B cell (primary cell): ENCODE results near the gene FARP1. TPM values are rescaled to one million over a fixed set of nuclear protein-coding genes. Genes with fewer than 3 reads are reported as not detected.

ENCODE experiments used
- ATAC-seq: fragments of 200-7000 bp; cut with Tn5 transposase; one replicate; pipeline ENCODE4 v1.10.0; 2021; ENCODE audit warnings: low read depth, mild to moderate bottlenecking, moderate number of reproducible peaks, moderate library complexity
- CTCF ChIA-PET: fragments of 350-600 bp; sonication (Branson Sonifier 250); formaldehyde crosslinking; loops from one replicate; lab custom pipeline; 2021; ENCODE audit warnings: antibody characterized with exemption, inconsistent platforms; lab: Charles Lee
- POLR2A ChIA-PET: fragments of 350-600 bp; sonication (Branson Sonifier 250); formaldehyde crosslinking; loops from one replicate; lab custom pipeline; 2021; ENCODE audit warnings: antibody characterized with exemption; lab: Charles Lee
- DNase-seq: peaks from one replicate; pipeline ENCODE4 v3.0.0; 2013
- H2AFZ ChIP-seq: 2 replicates; pipeline ENCODE4 v1.6.1; 2012; ENCODE audit warnings: mild to moderate bottlenecking, low read depth, low read length; ENCODE audit not compliant: insufficient read depth, poor library complexity, severe bottlenecking
- H3K27ac ChIP-seq, 2 donors: 1 replicate in 1 of 2; 2 replicates in 1 of 2; pipeline ENCODE4 v1.5.1; 2012 to 2013; ENCODE audit warnings: low read length in 2 of 2, mild to moderate bottlenecking in 2 of 2, moderate library complexity in 1 of 2
- H3K27me3 ChIP-seq, 4 experiments: fragments of 200-600 bp in 1 of 4; sonication (generic) in 1 of 4; replicated peaks in 1 of 4; 1 replicate in 2 of 4; 2 replicates in 2 of 4; pipeline versions ENCODE4 v1.6.1 to v1.7.0; 2013 to 2016; ENCODE audit warnings: low read length in 3 of 4, mild to moderate bottlenecking in 2 of 4, mixed read lengths in 1 of 4, moderate library complexity in 1 of 4; ENCODE audit not compliant: insufficient read depth in 4 of 4, control insufficient read depth in 3 of 4; ENCODE audit errors: control extremely low read depth in 1 of 4
- H3K36me3 ChIP-seq, 2 experiments: replicated peaks in 1 of 2; 1 replicate in 1 of 2; 2 replicates in 1 of 2; pipeline versions ENCODE4 v1.6.1 to v1.7.1; 2013; ENCODE audit warnings: low read length in 1 of 2; ENCODE audit not compliant: insufficient read depth in 2 of 2, control insufficient read depth in 1 of 2; ENCODE audit errors: control extremely low read depth in 1 of 2, extremely low read depth in 1 of 2
- H3K4me1 ChIP-seq, 2 donors: fragments of 200-600 bp in 1 of 2; sonication (generic) in 1 of 2; 1 replicate in 1 of 2; 2 replicates in 1 of 2; pipeline versions ENCODE4 v1.5.1 to v1.6.1; 2013 to 2017; ENCODE audit warnings: low read length in 2 of 2; ENCODE audit not compliant: control insufficient read depth in 2 of 2, insufficient read depth in 2 of 2
- H3K4me2 ChIP-seq: replicated peaks from 2 replicates; pipeline ENCODE3; 2012; ENCODE audit warnings: mild to moderate bottlenecking, low read depth, low read length; ENCODE audit not compliant: poor library complexity, severe bottlenecking
- H3K4me3 ChIP-seq, 5 experiments: fragments of 200-600 bp in 1 of 5; sonication (generic) in 1 of 5; 1 replicate in 3 of 5; 2 replicates in 2 of 5; pipeline versions ENCODE4 v1.5.1 to v1.7.0; 2011 to 2016; ENCODE audit warnings: low read length in 4 of 5, mild to moderate bottlenecking in 4 of 5, low read depth in 2 of 5, control low read depth in 1 of 5, moderate library complexity in 1 of 5; ENCODE audit not compliant: insufficient read depth in 1 of 5; ENCODE audit errors: control extremely low read depth in 1 of 5, extremely low read depth in 1 of 5
- H3K79me2 ChIP-seq: fragments of 200-600 bp; sonication (generic); one replicate; pipeline ENCODE4 v1.6.0; 2016; ENCODE audit warnings: low read length; ENCODE audit not compliant: control insufficient read depth, insufficient read depth
- H3K9ac ChIP-seq: fragments of 200-600 bp; sonication (generic); 2 replicates; pipeline ENCODE4 v1.6.1; 2017; ENCODE audit warnings: mild to moderate bottlenecking, low read length, moderate library complexity
- H3K9me3 ChIP-seq, 3 donors: one replicate each; pipeline versions ENCODE4 v1.6.1 to v1.7.1; 2013; ENCODE audit warnings: low read length in 2 of 3; ENCODE audit not compliant: control insufficient read depth in 2 of 3, insufficient read depth in 1 of 3; ENCODE audit errors: control extremely low read depth in 1 of 3
- H4K20me1 ChIP-seq: 2 replicates; pipeline ENCODE4 v1.6.0; 2012; ENCODE audit warnings: mild to moderate bottlenecking, low read length; ENCODE audit not compliant: insufficient read depth, control insufficient read depth, poor library complexity, severe bottlenecking
- H3K27ac Mint-ChIP-seq: one replicate; pipeline ENCODE4 v1.8.0; 2021; ENCODE audit warnings: mixed read lengths
- H3K27me3 Mint-ChIP-seq: one replicate; pipeline ENCODE4 v1.8.0; 2021; ENCODE audit warnings: mixed read lengths
- H3K4me1 Mint-ChIP-seq: one replicate; pipeline ENCODE4 v1.8.0; 2021; ENCODE audit warnings: mixed read lengths
- H3K4me3 Mint-ChIP-seq: one replicate; pipeline ENCODE4 v1.8.0; 2021; ENCODE audit warnings: mixed read lengths
- H3K9me3 Mint-ChIP-seq: one replicate; pipeline ENCODE4 v1.8.0; 2022; ENCODE audit warnings: mixed read lengths; ENCODE audit not compliant: insufficient read depth
- EZH2 ChIP-seq: IDR thresholded peaks from 2 replicates; pipeline ENCODE4 v1.6.1; 2012; ENCODE audit warnings: borderline replicate concordance, low read depth, mild to moderate bottlenecking, moderate library complexity, low read length; ENCODE audit not compliant: insufficient read depth, poor library complexity, severe bottlenecking
- WGBS: methylation state at CpG from one replicate; pipeline ENCODE4 v1.1.5; 2013; ENCODE audit warnings: missing lambda C conversion rate; ENCODE audit not compliant: insufficient coverage; 5-methylcytosine and 5-hydroxymethylcytosine counted together
- intact Hi-C: fragments of 100-400 bp; cut with micrococcal nuclease; formaldehyde crosslinking; loops from one replicate; pipeline ENCODE4 v1.10.0; 2022
- polyA plus RNA-seq: library from polyadenylated mRNA; depleted of rRNA; stranded (reverse); fragments of >200 nt; gene quantifications from 2 replicates; pipeline ENCODE4 v1.2.3, GENCODE V29; 2012
- total RNA-seq, 2 donors: library from RNA; stranded (reverse); fragments of 120-200 nt in 1 of 2; gene quantifications; 1 replicate in 1 of 2; 2 replicates in 1 of 2; pipeline versions ENCODE4 v1.2.3 to v1.2.4, GENCODE V29; 2013 to 2022
- TF ChIP-seq, protein P1 (sequence below): fragments of 200-600 bp; IDR thresholded peaks from one replicate; pipeline ENCODE4 v1.8.0; 2022; ENCODE audit warnings: antibody characterized with exemption, mild to moderate bottlenecking

The FARP1 gene
- total and polyA plus RNA-seq, 2 donors (not counting 1 experiment from before 2014, with no cell fraction given), result 0.15 to 1.5 TPM

GRCh38 chr13:98504029-98504351, 361.1 kb downstream of the FARP1 start:
- Mint-ChIP-seq H3K4me3 (peak overlapping the region; percentile 76), H3K9me3 (no peaks in the 10 kb centered on the region), H3K27me3 (no peaks in the 10 kb centered on the region), H3K27ac (peak overlapping the region; percentile 82), H3K4me1 (peaks cover 86% of the 10 kb centered on the region)
- ATAC-seq (no peak), DNase-seq (no peak)
- Histone ChIP-seq H3K27me3 (no peaks in the 10 kb centered on the region), H3K9me3 (no peaks in the 10 kb centered on the region), H3K4me3 (peak overlapping the region in 1 of 5 experiments; percentile 10), H3K9ac (peak overlapping the region; percentile 29), H4K20me1 (peaks cover 58% of the 10 kb centered on the region), H3K36me3 (peaks cover 2 to 24% of the 10 kb centered on the region in 2 experiments), H3K27ac (peak overlapping the region in 1 of 2 donors; percentile 94), H3K4me2 (peak overlapping the region; percentile 48), H3K79me2 (peaks cover 100% of the 10 kb centered on the region), H3K4me1 (peaks cover 73 to 80% of the 10 kb centered on the region in 2 donors), H2AFZ (no peak overlapping the region)
- no peak for TF ChIP-seq EZH2
- TF ChIP-seq, protein P1, sequence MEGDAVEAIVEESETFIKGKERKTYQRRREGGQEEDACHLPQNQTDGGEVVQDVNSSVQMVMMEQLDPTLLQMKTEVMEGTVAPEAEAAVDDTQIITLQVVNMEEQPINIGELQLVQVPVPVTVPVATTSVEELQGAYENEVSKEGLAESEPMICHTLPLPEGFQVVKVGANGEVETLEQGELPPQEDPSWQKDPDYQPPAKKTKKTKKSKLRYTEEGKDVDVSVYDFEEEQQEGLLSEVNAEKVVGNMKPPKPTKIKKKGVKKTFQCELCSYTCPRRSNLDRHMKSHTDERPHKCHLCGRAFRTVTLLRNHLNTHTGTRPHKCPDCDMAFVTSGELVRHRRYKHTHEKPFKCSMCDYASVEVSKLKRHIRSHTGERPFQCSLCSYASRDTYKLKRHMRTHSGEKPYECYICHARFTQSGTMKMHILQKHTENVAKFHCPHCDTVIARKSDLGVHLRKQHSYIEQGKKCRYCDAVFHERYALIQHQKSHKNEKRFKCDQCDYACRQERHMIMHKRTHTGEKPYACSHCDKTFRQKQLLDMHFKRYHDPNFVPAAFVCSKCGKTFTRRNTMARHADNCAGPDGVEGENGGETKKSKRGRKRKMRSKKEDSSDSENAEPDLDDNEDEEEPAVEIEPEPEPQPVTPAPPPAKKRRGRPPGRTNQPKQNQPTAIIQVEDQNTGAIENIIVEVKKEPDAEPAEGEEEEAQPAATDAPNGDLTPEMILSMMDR, result no peak
- intact Hi-C loops, result loop anchor here (2.0 to 10.0 kb wide), 2 partner anchors 15 to 1069 kb away; partner anchors contain the start of gene RAP2A
- ChIA-PET CTCF (interaction anchor here (0.5 to 1.7 kb wide), 6 partner anchors 9 to 149 kb away, joined by 3 to 7 read pairs (median 4); no protein-coding TSS in a partner anchor), POLR2A (interaction anchor here (0.6 to 1.1 kb wide), 5 partner anchors 12 to 84 kb away, joined by 3 to 8 read pairs (median 3); no protein-coding TSS in a partner anchor)
- WGBS, result no CpG with 5 or more reads among the region's 1 CpG

DNA sequence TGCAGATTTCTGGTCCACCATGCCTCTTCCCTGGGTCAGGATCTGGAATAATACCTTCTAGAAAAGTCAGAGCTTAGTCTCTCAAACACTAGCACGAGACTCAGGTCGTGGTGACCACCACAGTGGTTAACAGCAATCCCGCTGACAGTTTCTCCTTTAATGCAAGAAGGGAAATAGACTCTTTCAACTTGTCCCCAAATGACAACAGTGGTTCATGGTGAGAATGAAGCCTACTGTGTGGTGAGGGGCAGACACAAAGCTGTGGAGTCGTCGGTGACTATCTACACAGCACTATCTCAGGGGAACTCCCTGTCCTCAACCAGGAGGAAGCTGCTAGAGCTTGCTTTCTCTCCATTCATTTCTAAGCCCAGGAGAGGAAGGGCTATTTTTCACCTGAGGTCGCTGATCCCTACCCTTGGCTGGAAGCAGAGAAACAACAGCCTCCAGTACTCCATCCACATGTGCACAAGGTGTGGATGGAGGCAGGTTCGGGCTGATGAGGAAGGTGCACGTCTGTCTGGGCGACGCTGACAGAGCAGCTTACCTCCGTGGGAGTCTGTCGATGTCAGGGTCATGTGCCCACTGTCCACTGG, 361.6 kb downstream of the FARP1 start:
- H3K4me1 ChIP-seq, result peaks cover 77 to 84% of the 10 kb centered on the region in 2 donors
- H3K27ac ChIP-seq, result peak overlapping the region in 1 of 2 donors; percentile 94
- no peaks in the 10 kb centered on the region for H3K27me3 ChIP-seq
- peaks cover 1 to 19% of the 10 kb centered on the region in 2 experiments for H3K36me3 ChIP-seq
- H3K27me3 Mint-ChIP-seq, result no peaks in the 10 kb centered on the region
- H2AFZ ChIP-seq, result no peak overlapping the region
- 92% methylated on average over 6 of the region's 12 CpGs for WGBS
- ATAC-seq (peak; percentile 32), DNase-seq (peak; percentile 27)
- H3K4me3 Mint-ChIP-seq, result peak overlapping the region; percentile 76
- H4K20me1 ChIP-seq, result peaks cover 54% of the 10 kb centered on the region
- no peaks in the 10 kb centered on the region for H3K9me3 ChIP-seq
- peak overlapping the region; percentile 82 for H3K27ac Mint-ChIP-seq
- H3K9me3 Mint-ChIP-seq, result no peaks in the 10 kb centered on the region
- intact Hi-C loops, result loop anchor here (2.0 to 10.0 kb wide), 2 partner anchors 14 to 1070 kb away; partner anchors contain the start of gene RAP2A
- peak overlapping the region; percentile 29 for H3K9ac ChIP-seq
- H3K79me2 ChIP-seq, result peaks cover 98% of the 10 kb centered on the region
- CTCF ChIA-PET, result interaction anchor here (0.5 to 1.7 kb wide), 6 partner anchors 10 to 149 kb away, joined by 3 to 7 read pairs (median 4); no protein-coding TSS in a partner anchor
- peaks cover 90% of the 10 kb centered on the region for H3K4me1 Mint-ChIP-seq
- peak overlapping the region; percentile 48 for H3K4me2 ChIP-seq
- peak overlapping the region in 1 of 5 experiments; percentile 10 for H3K4me3 ChIP-seq
- POLR2A ChIA-PET, result interaction anchor here (0.6 to 1.1 kb wide), 4 partner anchors 12 to 68 kb away, joined by 3 read pairs; no protein-coding TSS in a partner anchor
- no peak for TF ChIP-seq EZH2
- TF ChIP-seq, protein P1, result no peak
